Cardiac septum (tissue), 1 donor: ENCODE measurements around the gene GNL3L. TPM values are rescaled to one million over a fixed set of nuclear protein-coding genes. Genes with fewer than 3 reads are reported as not detected.
"Not testable (repeated sequence)": the region's sequence is repeated elsewhere in the genome, so short reads cannot be mapped to it uniquely, and the experiment has no call there.

Experiments used
- DNase-seq: peaks from one replicate; pipeline ENCODE4 v3.0.0-alpha.2; 2020; ENCODE audit warnings: low spot score
- intact Hi-C: fragments of 100-400 bp; cut with DNase I; formaldehyde crosslinking; loops from one replicate; pipeline ENCODE4 v1.14.0; 2022
- long read RNA-seq: library from polyadenylated mRNA; unstranded; transcript quantifications from one replicate; pipeline ENCODE4 v2.0.0, GENCODE V29; 2021
- total RNA-seq: library from RNA; stranded (reverse); fragmentation: NEBNext Ultra II Directional; extraction: Animal tissue kit (Norgen Biotek cat#: 25700); gene quantifications from one replicate; pipeline ENCODE4 v1.2.1, GENCODE V29; 2021
- donor health status: DM: no; HTN: no; CAD: no.

The GNL3L gene, protein sequence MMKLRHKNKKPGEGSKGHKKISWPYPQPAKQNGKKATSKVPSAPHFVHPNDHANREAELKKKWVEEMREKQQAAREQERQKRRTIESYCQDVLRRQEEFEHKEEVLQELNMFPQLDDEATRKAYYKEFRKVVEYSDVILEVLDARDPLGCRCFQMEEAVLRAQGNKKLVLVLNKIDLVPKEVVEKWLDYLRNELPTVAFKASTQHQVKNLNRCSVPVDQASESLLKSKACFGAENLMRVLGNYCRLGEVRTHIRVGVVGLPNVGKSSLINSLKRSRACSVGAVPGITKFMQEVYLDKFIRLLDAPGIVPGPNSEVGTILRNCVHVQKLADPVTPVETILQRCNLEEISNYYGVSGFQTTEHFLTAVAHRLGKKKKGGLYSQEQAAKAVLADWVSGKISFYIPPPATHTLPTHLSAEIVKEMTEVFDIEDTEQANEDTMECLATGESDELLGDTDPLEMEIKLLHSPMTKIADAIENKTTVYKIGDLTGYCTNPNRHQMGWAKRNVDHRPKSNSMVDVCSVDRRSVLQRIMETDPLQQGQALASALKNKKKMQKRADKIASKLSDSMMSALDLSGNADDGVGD
- 35.3 TPM for total RNA-seq
- long read RNA-seq, transcript GNL3L-201 (16 exons, 2,357 nt): major isoform, 8 of 15 reads
- long read RNA-seq, partial matches to known transcripts: 0 of 15 reads
- long read RNA-seq, other reads (novel, unspliced or antisense): 6 of 15 reads

- peak; percentile 94 for DNase-seq
- intact Hi-C loops: loop anchor here (5.0 kb wide), 1 partner anchor 47 kb away; no protein-coding TSS in a partner anchor
These were observed at the start of gene GNL3L for GRCh38 chrX:54529552-54530356. GNL3L (plus strand) TSS chrX:54530219; CDS start chrX:54532567, 2,348 bp downstream.

GRCh38 chrX:54482839-54483593 is 47.0 kb upstream of the GNL3L start:
- no peak for DNase-seq

DNA sequence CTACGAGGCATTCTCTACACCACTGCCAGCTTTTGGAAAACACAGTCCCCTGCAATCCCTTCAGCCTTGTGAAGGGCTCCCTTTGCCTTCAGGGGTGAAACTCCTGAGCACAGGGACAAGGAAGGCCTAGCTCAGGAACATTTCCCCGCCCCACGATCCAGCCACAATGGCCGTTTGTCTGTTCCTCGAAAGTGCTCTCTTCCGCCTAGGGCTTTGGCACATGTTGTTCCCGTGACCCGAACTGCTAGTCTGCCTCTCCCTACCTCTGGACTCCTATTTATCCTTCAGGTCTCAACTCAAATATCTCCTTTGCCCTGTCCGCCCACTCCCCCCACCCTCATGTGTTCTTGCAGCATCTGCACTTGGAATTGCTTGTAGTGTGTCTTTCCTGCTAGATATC is 46.1 kb upstream of the GNL3L start:
- DNase-seq: no peak
- intact Hi-C loops: loop anchor here (5.0 kb wide), 1 partner anchor 48 kb away; the partner anchor contains the start of gene GNL3L

More at GRCh38 chrX:54482839-54483593, 47.0 kb upstream of the GNL3L start:
- intact Hi-C loops: loop anchor here (5.0 kb wide), 1 partner anchor 49 kb away; the partner anchor contains the start of gene GNL3L

DNA sequence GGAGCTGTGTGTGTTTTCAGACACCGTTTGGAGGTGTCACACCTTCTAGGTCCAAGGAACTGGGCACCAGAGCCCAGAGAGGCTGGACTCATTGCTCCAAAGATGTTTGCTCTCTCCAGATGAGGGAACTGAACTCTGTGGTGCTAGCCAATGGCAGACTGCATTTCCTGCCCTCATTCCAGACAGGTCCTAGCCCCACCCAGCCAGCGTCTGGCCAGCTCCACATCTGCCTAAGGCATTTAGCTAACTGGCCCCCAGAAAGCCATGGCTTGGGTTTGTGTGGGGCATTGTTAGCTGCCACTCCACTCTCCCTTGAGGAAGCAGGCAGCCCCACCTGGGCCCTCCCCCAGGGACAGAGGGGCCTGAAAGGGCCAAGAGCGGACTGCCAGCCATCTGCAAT is 45.4 kb upstream of the GNL3L start:
- intact Hi-C loops: loop anchor here (5.0 kb wide), 1 partner anchor 48 kb away; the partner anchor contains the start of gene GNL3L
- DNase-seq: no peak

DNA sequence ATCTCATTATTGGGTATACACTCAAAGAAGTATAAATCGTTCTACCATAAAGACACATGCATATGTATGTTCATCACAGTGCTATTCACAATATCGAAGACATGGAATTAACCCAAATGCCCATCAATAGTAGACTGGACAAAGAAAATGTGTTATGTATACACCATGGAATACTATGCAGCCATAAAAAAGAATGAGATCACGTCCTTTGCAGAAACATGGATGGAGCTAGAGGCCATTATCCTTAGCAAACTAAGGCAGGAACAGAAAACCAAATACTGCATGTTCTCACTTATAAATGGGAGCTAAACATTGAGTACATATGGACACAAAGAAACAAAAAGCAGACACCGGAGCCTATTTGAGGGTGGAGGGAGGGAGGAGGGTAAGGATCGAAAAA is 40.2 kb upstream of the GNL3L start:
- DNase-seq, intact Hi-C loops: not testable (repeated sequence)

DNA sequence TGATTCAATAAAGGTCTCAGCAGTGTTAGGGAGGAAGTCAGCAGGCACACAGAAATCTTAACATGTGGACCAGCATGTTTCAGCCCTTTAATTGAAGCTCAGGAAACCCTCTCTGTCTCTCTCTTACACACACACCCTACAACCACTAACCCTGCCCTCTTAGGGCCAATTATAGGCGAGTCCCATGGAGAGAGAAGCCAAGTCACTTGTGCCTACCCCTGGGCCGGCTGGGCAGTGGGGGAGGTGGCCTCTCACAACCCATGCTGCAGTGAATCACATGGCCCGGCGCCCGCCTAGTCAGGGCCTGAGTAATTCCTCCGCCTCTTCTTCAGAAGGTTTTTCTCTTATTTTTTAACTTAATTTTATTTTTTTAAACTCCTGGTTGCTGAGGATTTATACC is 37.7 kb upstream of the GNL3L start:
- intact Hi-C loops: no loop called here
- no peak for DNase-seq

DNA sequence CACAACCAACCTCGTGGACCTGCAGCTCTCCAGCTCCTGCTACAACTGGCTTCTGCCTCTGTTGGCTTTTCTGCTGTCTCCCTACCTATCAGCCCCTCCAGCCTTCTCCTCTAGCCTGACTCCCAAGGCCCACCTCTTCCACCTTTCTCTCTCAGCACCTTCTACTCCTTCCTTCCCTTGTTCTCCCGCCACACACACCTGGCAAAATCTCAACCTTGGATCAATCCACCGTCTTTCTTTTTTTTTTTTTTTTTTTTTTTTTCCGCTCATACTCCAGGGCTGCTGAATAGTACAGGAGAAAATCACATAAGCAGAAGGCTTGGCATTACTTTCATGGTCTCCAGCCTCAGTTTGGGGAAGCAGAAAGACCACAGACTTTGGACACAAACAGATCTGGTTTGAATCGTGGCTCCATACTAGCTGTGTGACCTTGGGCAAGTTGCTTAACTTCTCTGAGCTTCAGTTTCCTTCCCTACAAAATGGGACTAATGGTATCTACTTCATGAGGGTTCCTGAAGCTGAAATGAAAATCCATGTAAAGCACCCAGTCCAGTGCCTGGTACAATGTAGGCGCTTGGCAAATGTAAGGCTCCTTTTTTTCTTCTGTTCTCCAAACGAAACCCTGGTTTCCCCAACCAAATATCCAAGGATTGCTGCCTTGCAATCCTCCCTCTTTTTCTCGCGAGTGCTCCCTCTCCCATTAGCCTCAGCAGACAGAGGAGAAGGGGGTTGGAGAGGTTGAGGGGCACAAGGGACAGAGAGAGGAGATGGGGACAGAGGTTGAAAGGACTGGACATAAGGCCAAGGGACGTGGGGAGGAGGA is 35.6 kb upstream of the GNL3L start:
- DNase-seq: peak; percentile 56
- intact Hi-C loops: no loop called here

- no peak for DNase-seq
- intact Hi-C loops: no loop called here
These were observed 34.8 kb upstream of the GNL3L start for GRCh38 chrX:54494989-54495813.

DNA sequence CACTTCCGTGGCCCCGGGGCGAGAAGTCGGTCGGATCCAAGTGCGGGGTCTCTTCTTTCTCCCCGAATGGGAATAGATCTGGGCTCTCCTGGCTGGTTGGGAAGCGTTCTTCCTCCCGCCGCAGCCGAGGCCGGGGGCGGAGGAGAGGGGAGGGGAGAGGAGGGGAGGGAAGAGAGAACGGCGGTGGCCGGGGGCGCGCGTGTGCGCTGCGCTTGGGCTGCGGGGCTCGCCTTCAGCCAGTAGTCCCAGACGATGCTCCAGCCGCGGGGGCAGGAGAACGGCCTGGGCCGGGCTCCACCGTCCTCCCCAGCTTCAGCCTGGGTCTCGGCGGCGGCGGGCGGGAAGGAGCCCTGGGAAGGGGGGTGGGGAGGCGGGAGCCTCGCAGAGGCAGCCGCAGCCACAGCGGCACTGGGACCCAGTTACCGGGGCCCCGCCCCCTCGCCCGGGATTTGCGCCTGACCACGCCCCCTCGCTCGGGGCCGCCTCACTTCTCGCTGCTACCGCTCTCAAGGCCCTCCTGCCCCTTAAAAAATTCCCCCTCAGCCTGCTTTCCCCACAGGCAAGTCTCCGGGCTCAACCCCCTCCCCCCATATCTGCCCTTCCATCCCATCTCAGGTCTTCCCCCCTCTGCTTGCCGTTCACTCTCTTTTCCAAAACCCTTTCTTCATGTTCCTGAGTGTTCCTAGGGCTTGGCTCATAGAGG is 34.1 kb upstream of the GNL3L start, which contains the start of gene FGD1:
Gene FGD1 (minus strand): TSS at position 421 of the 703 bp plus-strand sequence. CDS start 802 bp downstream, outside the sequence.
- DNase-seq: peak; percentile 72
- intact Hi-C loops: no loop called here

GRCh38 chrX:54496517-54496852 is 33.5 kb upstream of the GNL3L start:
- intact Hi-C loops: no loop called here
- DNase-seq: no peak

GRCh38 chrX:54496936-54497335 is 33.1 kb upstream of the GNL3L start:
- intact Hi-C loops: no loop called here
- no peak for DNase-seq

DNA sequence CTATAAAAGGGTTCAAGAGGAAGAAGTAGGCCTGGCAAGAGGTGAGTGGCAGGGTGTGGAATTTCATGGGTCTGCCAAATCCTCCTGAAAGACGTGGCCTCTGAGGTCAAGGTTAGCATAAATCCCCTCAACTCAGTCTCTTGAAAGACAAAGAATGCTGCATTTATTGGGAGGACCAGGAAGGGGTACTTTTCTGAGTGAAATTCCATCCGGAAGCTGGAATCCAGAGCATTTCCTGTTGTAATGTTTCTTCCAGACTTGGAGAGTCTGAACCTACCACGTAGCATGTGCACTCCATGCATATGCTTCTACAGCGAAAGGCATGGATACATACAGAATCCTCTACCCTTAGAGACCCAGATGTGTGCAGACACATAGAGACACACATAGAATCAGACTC is 20.6 kb upstream of the GNL3L start:
- intact Hi-C loops: no loop called here
- DNase-seq: no peak

GRCh38 chrX:54529151-54529550 is 868 bp upstream of the GNL3L start:
- intact Hi-C loops: no loop called here
- no peak for DNase-seq

GRCh38 chrX:54530357-54530900 is 410 bp downstream of the GNL3L start:
- intact Hi-C loops: loop anchor here (5.0 kb wide), 1 partner anchor 48 kb away; no protein-coding TSS in a partner anchor
- DNase-seq: peak; percentile 55

DNA sequence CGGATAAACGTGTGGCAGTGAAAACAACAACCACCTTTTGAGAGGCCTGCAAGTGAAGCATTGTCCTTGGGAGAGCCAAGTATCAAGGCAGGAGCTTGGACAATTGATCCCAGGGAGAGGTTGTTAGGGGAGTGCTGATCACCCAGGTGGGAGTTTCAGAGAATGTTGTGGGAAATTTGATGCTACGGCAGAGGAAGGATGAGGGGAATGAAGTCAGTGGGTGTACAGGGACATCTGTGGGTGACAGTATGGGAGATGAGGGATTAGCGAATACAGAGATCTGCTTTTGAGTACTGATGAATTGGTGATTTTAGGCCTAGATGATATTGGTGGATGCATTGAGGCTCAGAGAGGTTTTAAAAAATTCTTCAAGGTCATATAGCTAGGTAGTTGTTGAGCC is 4.3 kb downstream of the GNL3L start:
- intact Hi-C loops: loop anchor here (5.0 kb wide), 1 partner anchor 52 kb away; no protein-coding TSS in a partner anchor

GRCh38 chrX:54540289-54540688 is 10.3 kb downstream of the GNL3L start:
- intact Hi-C loops: no loop called here
- no peak for DNase-seq

More for the DNA sequence above, 4.3 kb downstream of the GNL3L start:
- no peak for DNase-seq
